GM12874 (cell line): ENCODE data around the gene GPR132.

Experiments used
- CTCF ChIP-seq: IDR thresholded peaks from 2 replicates; pipeline ENCODE4 v1.5.1; 2011; ENCODE audit warnings: low read depth, mild to moderate bottlenecking, control low read depth, low read length, moderate library complexity; ENCODE audit not compliant: insufficient read depth

The GPR132 gene

GRCh38 chr14:105067969-105068301, 2.7 kb upstream of the GPR132 start:
- no peak for TF ChIP-seq CTCF

DNA sequence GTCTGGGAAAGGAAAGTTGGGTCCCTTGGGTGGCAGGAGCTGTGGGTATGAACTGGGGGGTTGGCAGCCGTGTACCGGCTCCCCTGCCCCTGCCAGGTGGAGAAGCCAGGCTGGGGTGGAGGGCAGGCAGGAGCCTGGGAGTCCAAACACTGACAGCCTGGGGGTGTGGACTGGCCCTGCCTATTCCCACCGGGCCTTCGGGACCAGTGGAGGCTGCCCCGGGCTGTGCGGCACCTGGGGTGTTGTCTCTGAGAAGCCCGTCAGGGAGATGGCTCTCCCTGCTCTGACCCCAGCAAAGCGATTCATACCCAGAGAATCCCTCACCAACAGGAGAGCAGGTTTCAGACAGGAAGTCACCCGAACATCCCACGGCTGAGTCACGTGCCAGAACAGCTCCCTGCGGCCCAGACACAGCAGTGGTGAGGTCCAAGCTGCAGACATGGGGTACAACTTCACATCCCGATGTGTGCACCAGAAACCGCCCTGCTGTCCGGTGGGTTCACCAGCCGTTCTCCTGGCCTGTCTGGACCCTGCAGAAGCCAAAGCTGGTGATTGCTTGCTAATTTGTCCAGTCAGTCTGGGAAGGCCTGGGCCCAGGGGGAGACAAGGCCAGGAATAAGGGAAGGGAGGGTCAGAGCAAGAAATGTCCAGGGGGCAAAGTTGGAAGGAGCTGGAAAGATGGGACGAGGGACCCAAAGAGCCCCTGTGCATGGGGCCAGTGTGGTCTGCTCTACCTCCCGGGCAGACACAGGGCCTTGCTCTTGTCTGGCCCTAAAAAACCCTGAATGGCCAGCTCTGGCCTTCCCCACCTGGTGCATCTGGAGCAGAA, 2.1 kb upstream of the GPR132 start:
- TF ChIP-seq CTCF: no peak

DNA sequence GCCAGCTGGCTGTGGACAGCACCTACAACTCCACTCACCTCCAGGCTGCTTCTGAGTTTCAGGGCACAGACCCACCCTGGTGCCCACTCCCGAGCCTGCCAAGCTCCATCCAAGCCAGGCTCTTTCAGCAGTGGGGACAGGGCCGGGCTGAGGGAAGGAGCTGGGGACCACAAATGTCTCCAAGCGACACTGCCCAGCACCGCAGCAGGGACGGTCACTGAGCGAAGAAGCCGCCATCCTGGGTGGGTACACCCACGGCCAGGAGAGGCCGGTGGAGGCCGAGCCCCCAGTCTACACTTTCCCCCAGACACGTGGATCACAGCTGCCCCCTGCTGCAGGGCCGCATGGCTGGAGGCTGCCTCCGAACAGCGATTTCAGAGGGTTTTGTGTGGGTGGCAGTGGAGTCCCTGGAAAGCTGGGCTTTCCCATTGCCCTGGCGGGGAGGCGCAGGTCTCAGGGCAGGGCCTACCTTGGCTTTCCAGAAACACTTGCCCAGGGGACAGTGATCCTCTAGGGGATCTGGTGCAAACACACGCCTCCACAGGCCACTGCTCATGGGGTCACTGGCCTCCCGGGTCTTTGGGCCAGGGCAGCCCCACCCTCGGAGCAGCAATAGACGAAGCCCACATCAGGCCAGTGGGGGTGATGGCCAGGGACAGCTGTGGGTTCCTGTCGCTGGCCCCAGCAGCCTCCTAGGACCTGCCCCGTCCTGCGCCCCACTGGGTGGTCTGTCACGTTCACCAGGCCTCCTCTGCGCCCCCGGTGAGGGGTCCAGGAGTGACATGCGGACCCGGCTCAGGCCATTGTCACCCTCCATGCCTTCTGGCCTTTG, 1.2 kb upstream of the GPR132 start:
- 0 out of 2 replicates have a peak, but pooled peaks have one; percentile 19 for TF ChIP-seq CTCF

DNA sequence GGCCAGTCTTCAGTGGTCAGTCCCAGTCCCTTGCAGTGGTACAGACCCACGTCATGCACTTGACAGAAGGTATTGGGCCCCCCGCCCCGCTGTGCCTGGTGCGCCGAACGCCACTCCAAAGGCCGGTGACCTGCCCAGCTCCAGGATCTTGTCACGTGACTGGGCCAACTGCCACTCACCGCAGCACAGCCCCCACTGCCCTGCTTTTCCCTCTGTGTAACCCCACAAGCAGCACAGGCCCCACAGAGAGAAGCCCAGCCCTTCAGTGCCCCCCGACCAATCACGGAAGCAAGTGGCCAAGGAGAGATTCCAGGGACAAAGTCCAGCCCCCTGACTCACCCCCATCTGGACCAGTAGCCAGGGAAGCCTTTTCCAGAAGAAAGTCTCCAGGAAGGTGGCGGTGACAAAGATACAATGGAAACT, 498 bp downstream of the GPR132 start:
- no peak for TF ChIP-seq CTCF

- TF ChIP-seq CTCF: no peak
Observed at GRCh38 chr14:105064001-105064400, 1.2 kb downstream of the GPR132 start.

DNA sequence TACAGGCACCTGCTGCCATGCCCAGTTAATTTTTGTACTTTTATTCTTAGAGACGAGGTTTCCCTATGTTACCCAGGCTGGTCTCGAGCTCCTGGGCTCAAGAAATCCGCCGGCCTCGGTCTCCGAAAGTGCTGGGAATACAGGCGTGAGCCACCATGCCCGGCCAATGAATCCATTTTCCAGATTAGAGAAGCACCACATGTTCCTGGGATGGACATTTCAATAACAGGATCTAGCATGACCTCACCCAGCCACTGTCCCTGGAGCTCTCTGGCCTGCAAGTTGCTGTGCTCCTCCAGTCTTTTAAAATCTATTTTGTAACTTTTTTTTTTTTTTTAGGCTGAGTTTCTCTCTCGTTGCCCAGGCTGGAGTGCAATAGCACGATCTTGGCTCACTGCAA, 2.2 kb downstream of the GPR132 start:
- no peak for TF ChIP-seq CTCF

GRCh38 chr14:105062048-105062433, 3.2 kb downstream of the GPR132 start:
- no peak for TF ChIP-seq CTCF
